Large intestine (tissue), 3 donors: ENCODE results near the gene POMT2. TPM values are rescaled to one million over a fixed set of nuclear protein-coding genes. Genes with fewer than 3 reads are reported as not detected.

Experiments
- DNase-seq, 2 donors: peaks; one replicate each; pipeline versions ENCODE4 v3.0.0 to v3.0.0-alpha.2; 2013
- H3K27ac ChIP-seq: one replicate; pipeline ENCODE4 v1.5.1; 2013; ENCODE audit warnings: low read length
- H3K27me3 ChIP-seq: 2 replicates; pipeline ENCODE4 v1.6.1; 2013; ENCODE audit warnings: low read length; ENCODE audit not compliant: control insufficient read depth, insufficient read depth
- H3K36me3 ChIP-seq: 2 replicates; pipeline ENCODE4 v1.6.1; 2013; ENCODE audit warnings: low read length; ENCODE audit not compliant: control insufficient read depth, insufficient read depth
- H3K4me1 ChIP-seq: one replicate; pipeline ENCODE4 v1.6.1; 2013; ENCODE audit warnings: low read length; ENCODE audit not compliant: control insufficient read depth, insufficient read depth
- H3K4me3 ChIP-seq: one replicate; pipeline ENCODE4 v1.5.1; 2013; ENCODE audit warnings: low read length
- H3K9me3 ChIP-seq: one replicate; pipeline ENCODE4 v1.6.1; 2013; ENCODE audit warnings: mild to moderate bottlenecking, low read depth, low read length, moderate library complexity; ENCODE audit not compliant: control insufficient read depth
- WGBS: methylation state at CpG from one replicate; pipeline ENCODE4 v1.1.5; 2013; ENCODE audit warnings: low lambda C conversion rate; ENCODE audit not compliant: insufficient coverage; 5-methylcytosine and 5-hydroxymethylcytosine counted together
- polyA plus RNA-seq: library from polyadenylated mRNA; unstranded; fragments of 120-200 nt; gene quantifications from one replicate; pipeline ENCODE4 v1.2.1, GENCODE V29; 2013

The POMT2 gene
- polyA plus RNA-seq, 1 donor, result 17.2 TPM

DNA sequence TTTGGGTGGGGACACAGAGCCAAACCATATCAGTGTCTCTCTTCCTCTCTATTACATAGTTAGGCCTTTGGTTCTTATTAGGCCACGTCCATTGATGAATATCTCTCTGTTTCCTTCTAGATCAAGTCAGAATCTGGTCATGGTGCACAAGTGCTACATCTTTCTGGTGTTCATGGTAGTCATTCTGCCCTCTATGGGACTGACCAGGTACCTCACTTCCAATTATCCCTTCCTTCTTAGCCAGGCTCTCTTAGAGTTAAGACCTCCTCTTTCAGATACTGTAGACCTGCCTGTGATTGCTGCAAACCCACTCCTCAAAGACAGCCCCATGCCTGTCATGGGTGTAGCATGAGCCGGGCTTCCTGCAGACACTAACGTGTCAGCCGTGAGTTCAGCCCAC is 74.9 kb downstream of the POMT2 start:
- no peaks in the 10 kb centered on the region for H3K4me1 ChIP-seq
- DNase-seq, result no peak
- H3K36me3 ChIP-seq, result no peaks in the 10 kb centered on the region
- H3K9me3 ChIP-seq, result no peaks in the 10 kb centered on the region
- H3K27ac ChIP-seq, result no peak overlapping the region
- H3K4me3 ChIP-seq, result no peak overlapping the region
- WGBS, result no CpG with 5 or more reads among the region's 4 CpGs
- no peaks in the 10 kb centered on the region for H3K27me3 ChIP-seq

DNA sequence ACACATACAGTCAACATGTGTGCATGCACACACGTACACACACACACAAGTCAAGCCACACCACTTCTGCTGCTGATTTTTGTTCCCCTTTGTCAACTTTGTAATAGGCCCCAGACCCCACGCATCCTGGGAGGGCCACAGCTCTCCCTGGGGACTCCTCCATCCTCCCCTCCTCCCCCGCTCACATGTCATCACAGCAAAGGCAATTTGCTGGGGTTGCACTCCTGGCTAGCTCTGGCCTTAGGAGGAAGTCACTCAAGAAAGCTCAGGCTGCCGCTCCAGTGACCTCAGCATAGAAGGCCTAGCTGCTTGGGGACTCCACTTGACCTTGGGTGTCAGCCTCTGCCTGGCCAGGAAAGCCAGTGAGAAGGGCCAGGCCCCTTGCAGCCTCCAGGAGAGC is 76.8 kb downstream of the POMT2 start:
- H3K4me3 ChIP-seq, result no peak overlapping the region
- H3K36me3 ChIP-seq, result no peaks in the 10 kb centered on the region
- H3K27ac ChIP-seq, result no peak overlapping the region
- no peaks in the 10 kb centered on the region for H3K4me1 ChIP-seq
- no CpG with 5 or more reads among the region's 4 CpGs for WGBS
- DNase-seq, result no peak
- no peaks in the 10 kb centered on the region for H3K27me3 ChIP-seq
- no peaks in the 10 kb centered on the region for H3K9me3 ChIP-seq

DNA sequence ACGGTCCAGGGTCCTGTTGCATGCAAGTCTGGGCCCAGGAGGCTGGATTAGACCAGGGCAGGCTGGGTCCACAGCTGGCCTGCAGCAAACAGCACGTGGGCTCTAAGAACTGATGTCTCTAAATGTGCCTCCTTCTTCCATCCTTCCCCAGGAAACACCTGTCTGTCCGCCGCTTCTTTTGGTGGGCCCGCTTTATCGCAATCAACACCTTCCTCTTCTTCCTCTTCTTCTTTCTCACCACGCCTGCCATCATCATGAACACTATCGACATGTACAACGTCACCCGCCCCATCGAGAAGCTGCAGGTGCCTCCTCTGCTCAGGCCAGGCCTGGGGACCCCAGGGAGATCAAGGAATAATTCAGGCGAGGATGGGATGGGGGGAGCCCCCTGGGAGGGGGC is 77.9 kb downstream of the POMT2 start:
- H3K9me3 ChIP-seq, result no peaks in the 10 kb centered on the region
- WGBS, result 97% methylated on average over 5 of the region's 12 CpGs
- DNase-seq, result no peak
- no peaks in the 10 kb centered on the region for H3K36me3 ChIP-seq
- H3K27me3 ChIP-seq, result no peaks in the 10 kb centered on the region
- H3K27ac ChIP-seq, result no peak overlapping the region
- no peak overlapping the region for H3K4me3 ChIP-seq
- no peaks in the 10 kb centered on the region for H3K4me1 ChIP-seq

DNA sequence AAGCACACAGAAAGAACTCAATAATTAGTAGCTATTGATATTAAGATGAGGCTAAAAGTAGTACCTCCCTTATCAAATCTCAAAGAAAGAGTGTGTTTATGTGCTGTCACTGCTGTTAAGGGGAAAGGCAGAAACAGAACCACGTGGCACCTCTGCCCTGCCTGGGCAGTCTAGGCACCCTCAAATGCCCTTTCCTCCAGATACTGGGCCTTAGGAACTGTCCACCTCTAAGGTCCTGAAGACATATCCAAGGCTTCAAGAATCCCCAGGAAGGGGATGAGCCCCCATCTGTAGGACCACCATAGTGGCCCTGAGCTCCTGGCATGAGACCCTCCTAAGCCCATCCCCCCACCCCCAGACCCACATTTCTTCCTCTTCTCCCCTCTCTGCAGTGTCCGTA is 78.7 kb downstream of the POMT2 start:
- no peaks in the 10 kb centered on the region for H3K9me3 ChIP-seq
- H3K4me3 ChIP-seq, result no peak overlapping the region
- no peak for DNase-seq
- H3K36me3 ChIP-seq, result no peaks in the 10 kb centered on the region
- H3K4me1 ChIP-seq, result no peaks in the 10 kb centered on the region
- no peaks in the 10 kb centered on the region for H3K27me3 ChIP-seq
- H3K27ac ChIP-seq, result no peak overlapping the region
- WGBS, result no CpG with 5 or more reads among the region's 2 CpGs

DNA sequence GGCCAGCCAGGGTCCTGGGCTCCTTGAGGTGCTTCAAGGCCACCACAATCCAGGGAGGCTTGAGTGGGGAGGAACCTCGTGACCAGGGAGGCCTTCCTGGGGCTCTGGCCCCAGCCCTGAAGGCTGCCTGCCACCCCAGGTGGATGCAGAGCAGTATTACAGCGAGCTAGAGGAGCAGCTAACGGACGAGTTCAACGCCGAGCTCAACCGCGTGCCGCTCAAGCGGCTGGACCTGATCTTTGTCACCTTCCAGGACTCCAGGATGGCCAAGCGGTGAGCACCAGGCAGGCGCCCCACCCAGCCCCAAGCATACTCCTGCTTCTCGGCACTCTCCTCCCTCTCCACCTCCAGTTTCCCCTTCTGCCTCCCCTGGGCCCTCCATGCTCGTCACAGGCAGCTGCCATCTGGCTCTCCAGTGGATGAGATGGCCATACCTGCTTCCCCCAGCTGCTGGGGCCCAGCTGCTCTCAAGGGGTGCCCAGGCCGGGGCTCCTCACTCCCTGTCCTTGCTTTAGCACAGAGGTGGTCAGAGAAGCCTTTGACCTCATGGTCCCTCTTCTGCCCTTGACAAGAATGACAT is 80.3 kb downstream of the POMT2 start:
- no peaks in the 10 kb centered on the region for H3K9me3 ChIP-seq
- no peak for DNase-seq
- no peak overlapping the region for H3K27ac ChIP-seq
- no peaks in the 10 kb centered on the region for H3K4me1 ChIP-seq
- H3K36me3 ChIP-seq, result no peaks in the 10 kb centered on the region
- no peaks in the 10 kb centered on the region for H3K27me3 ChIP-seq
- H3K4me3 ChIP-seq, result no peak overlapping the region
- no CpG with 5 or more reads among the region's 15 CpGs for WGBS

DNA sequence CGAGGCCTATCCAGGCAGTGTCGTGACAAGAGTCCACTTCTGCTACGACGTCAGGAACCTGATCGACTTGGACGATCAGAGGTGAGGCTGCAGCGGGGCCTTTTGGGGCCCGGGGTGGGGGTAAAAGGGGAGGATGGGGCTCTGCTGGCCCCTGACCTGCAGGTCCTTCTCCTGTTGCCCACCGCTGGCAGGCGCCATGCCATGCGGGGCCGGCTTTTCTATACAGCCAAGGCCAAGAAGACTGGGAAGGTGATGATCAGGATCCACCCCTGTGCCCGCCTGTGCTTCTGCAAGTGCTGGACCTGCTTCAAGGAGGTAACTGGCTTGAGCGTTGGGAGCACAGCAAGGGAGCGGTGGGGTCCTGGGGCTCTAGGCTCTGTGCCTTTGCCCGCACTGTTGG is 81.3 kb downstream of the POMT2 start:
- Histone ChIP-seq H3K27me3 (no peaks in the 10 kb centered on the region), H3K27ac (no peak overlapping the region)
- WGBS, result no CpG with 5 or more reads among the region's 16 CpGs

DNA sequence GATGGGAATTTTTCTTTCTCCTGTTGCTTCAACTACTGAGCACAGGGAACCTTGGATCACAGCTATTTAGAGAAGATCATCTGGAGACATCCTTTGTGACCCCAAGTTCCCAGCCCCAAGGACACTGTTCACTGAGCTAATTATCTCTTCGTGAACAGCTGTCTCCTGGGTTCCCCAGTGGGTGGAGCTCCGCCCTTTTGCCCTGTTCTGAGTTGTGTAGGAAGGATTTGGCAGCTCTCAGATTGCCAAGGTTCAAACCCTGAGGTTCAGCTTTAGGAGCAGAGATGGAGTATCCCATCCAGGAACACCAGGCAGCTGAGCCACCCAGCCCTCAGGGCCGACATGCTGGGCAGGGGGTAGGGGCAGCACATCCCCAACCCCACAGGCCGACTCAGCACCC is 81.7 kb downstream of the POMT2 start:
- Histone ChIP-seq H3K27me3 (no peaks in the 10 kb centered on the region), H3K4me3 (no peak overlapping the region), H3K27ac (no peak overlapping the region), H3K9me3 (no peaks in the 10 kb centered on the region), H3K36me3 (no peaks in the 10 kb centered on the region), H3K4me1 (no peaks in the 10 kb centered on the region)
- no CpG with 5 or more reads among the region's 4 CpGs for WGBS
- no peak for DNase-seq

More for the DNA sequence above, 81.3 kb downstream of the POMT2 start:
- H3K4me1 ChIP-seq, result no peaks in the 10 kb centered on the region
- no peaks in the 10 kb centered on the region for H3K9me3 ChIP-seq
- no peak for DNase-seq
- H3K36me3 ChIP-seq, result no peaks in the 10 kb centered on the region
- H3K4me3 ChIP-seq, result no peak overlapping the region

DNA sequence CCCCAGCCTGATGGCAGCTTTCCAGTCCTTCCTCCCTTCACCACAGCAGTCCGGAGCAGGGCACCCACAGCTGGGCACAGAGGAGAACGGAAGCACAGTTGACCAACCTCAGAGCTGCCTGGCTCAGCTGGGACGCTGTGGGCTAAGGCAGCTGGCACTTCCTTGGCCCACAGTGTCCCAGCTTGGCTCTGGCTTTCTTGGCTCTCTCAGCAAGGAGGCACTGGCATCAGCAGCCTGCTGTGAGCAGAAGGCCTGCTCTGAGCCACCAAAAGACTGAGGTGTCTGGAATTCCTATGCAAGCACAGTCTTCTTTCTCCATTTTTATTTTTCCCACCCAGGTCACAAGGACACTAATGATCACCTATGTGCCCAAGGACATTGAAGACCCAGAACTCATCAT is 82.3 kb downstream of the POMT2 start:
- Histone ChIP-seq H3K27ac (no peak overlapping the region), H3K9me3 (no peaks in the 10 kb centered on the region), H3K4me3 (no peak overlapping the region), H3K4me1 (no peaks in the 10 kb centered on the region), H3K36me3 (no peaks in the 10 kb centered on the region), H3K27me3 (no peaks in the 10 kb centered on the region)
- DNase-seq, result no peak
- WGBS, result no CpG with 5 or more reads among the region's 3 CpGs

DNA sequence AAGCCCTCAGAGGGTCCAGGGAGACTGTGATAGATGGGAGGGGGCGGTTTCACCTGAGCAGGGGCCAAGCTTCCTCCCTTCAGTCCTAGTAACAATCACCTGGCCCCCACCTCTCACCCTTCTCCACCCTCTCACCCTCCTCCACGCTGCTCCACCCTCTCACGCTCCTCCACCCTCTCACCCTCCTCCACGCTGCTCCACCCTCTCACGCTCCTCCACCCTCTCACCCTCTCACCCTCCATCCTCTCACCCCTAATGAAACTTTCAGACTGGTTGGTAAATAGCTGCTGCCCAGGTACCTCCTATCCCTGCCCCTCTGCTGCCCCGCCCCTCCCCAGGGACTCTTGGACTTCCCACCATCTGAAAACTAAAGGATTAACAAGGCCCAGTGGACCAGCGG is 83.9 kb downstream of the POMT2 start:
- DNase-seq, result no peak
- H3K27ac ChIP-seq, result no peak overlapping the region
- H3K27me3 ChIP-seq, result no peaks in the 10 kb centered on the region
- no peaks in the 10 kb centered on the region for H3K36me3 ChIP-seq
- no CpG with 5 or more reads among the region's 7 CpGs for WGBS
- no peaks in the 10 kb centered on the region for H3K4me1 ChIP-seq
- no peaks in the 10 kb centered on the region for H3K9me3 ChIP-seq
- H3K4me3 ChIP-seq, result no peak overlapping the region

DNA sequence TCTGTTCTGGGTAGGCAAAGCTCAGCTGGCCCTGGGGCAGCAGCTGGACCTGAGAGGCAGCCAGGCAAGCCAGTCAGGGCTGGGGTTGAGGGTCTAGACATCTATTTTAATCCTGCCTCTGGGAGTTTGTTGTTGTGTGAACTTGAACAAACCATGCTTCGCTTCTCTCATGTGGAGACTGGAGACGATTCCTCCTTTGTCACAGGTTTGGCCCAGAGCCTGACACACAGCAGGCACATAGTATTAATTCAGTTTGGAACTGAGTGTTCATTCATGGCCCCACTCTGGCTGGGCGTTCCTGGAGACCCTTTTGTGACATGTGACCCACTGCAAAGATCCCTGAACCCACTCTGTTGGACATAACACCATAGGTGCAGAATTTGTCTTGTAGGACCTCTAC is 89.0 kb downstream of the POMT2 start:
- WGBS, result no CpG with 5 or more reads among the region's 3 CpGs
- DNase-seq, result no peak
- Histone ChIP-seq H3K4me3 (no peak overlapping the region), H3K27ac (no peak overlapping the region), H3K27me3 (no peaks in the 10 kb centered on the region), H3K36me3 (no peaks in the 10 kb centered on the region), H3K4me1 (no peaks in the 10 kb centered on the region), H3K9me3 (no peaks in the 10 kb centered on the region)

DNA sequence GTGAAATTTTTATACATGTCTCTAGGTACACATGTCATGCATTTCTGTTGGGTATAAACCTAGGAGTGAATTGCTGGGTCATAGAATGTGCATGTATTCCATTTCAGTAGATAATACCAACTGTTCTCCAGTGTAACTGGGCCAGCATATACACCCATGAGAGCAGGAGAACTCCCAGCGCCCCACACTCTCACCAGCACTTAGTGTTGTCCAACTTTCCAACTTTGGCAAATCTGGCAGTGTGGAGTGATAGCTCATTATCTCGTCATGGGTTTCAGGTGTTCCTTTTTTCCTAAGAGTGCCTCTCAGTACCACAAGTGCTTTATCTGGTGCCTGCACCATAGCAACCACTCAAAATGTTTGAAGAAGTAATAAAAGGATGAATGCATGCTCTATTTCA is 89.8 kb downstream of the POMT2 start:
- Histone ChIP-seq H3K27me3 (no peaks in the 10 kb centered on the region), H3K27ac (no peak overlapping the region), H3K36me3 (no peaks in the 10 kb centered on the region), H3K9me3 (no peaks in the 10 kb centered on the region), H3K4me3 (no peak overlapping the region), H3K4me1 (no peaks in the 10 kb centered on the region)
- whole genome bisulfite sequencing, result no CpG with 5 or more reads among the region's 2 CpGs
- no peak for DNase-seq
